OCI-M2 (cell line): Measurements from ENCODE around the gene ADAMTS3.

ENCODE experiments used
- DNase-seq: peaks from one replicate; lab custom pipeline; 2025; ENCODE audit not compliant: unreplicated experiment; lab: John Stamatoyannopoulos, UW

The ADAMTS3 gene

DNA sequence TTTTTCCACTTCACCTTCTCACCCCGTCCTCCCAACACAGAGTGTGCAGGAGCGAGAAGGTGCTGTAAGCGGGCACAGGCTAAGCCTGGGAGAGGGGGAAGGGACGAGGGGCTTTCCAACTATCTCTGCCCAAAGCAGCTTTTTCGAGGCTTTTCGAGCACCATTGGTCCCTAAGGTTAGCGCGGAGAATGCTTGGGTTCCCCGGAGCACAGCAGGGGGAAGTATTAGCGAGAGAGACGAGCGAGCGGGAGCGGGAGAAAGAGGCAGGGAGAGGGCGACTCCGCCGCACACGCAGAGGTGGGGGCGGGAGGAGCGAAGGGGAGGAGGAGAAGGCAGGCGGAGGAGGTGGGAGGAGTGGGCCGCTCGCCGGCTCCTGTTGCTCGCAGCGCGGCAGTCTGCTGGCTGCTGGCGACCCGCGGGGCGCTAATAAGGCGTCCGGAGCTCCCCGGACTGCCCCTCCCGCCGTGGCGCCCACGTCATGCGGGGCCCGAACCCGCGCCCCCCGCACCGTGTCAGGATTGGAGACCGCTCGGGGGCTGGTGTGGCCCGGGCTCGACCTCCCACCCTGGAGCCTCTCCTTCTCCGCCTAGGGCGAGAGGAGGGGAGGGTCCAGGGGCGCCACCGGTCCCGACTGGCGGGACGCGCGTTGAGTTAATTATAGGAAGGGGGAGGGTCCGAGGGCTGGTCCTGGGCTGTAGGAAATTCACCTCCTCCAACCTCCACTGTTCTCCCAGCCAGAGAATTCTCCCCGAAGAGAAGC is at the start of gene ADAMTS3:
Gene ADAMTS3 (minus strand): TSS at position 263 of the 760 bp plus-strand sequence. CDS start 459 bp downstream, outside the sequence.
- peak; percentile 52 for DNase-seq

DNA sequence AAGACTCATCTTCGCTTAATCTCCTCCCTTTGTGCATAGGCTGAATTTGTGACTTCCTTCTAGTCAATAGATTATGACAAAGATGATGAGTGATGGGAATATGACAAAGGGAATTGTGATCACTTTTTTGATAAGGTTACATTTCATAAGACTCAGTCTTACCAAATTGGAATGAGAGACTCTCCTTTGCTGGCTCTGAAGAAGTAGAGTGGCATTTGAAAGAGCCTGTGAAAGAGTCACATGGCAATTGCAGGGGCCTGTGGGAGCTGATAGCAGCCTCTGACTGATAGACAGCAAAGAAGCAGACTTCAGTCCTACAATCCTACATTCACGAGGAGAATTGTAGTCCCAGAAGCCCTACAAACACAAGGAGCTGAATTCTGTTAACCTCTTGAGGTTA is 44.9 kb upstream of the ADAMTS3 start:
- DNase-seq = no peak

GRCh38 chr4:72606751-72607150 is 37.7 kb upstream of the ADAMTS3 start:
- no peak for DNase-seq

DNA sequence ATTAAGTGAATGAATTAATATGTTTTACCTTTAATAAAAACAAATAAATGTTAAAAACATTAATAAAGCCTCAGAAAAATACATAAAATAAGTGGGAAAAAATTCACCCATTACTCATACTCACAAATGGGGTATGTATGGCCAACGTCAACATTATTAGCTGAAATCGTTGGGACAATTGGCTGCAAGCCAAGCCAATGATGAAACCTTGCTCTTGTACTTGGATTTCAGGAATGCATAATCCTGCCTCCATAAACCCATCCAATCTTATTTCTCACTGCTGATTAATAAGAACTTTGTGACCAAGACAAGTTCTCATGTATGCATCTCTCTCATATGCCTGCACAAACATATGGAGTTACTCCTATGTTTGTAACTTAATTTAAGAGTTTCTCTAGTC is 35.3 kb upstream of the ADAMTS3 start:
- DNase-seq = no peak

- DNase-seq = no peak
Measured at GRCh38 chr4:72602396-72603376, 33.7 kb upstream of the ADAMTS3 start.

- no peak for DNase-seq
Measured at GRCh38 chr4:72591547-72592454, 22.8 kb upstream of the ADAMTS3 start.

GRCh38 chr4:72587334-72587733 is 18.3 kb upstream of the ADAMTS3 start:
- DNase-seq = no peak

DNA sequence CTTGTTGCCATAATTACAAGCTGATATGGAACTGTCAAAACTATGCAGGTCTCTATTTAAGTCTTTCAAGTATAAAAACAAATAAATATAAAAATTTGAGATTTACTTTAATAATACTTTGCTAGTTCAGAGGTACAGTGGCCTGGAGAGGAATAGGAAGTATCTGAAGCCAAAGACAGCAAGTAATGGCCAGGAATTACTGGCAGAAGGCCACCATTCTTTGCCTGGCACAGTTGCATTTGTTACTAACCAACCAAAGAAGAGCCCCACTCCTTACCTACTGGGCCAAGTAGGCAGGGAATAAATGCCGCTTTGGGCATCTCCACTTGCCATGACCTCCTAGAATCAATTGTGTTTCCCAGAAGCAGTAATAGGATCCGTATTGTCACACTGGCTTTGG is 13.8 kb upstream of the ADAMTS3 start:
- no peak for DNase-seq

GRCh38 chr4:72577211-72577610 is 8.2 kb upstream of the ADAMTS3 start:
- DNase-seq = no peak

DNA sequence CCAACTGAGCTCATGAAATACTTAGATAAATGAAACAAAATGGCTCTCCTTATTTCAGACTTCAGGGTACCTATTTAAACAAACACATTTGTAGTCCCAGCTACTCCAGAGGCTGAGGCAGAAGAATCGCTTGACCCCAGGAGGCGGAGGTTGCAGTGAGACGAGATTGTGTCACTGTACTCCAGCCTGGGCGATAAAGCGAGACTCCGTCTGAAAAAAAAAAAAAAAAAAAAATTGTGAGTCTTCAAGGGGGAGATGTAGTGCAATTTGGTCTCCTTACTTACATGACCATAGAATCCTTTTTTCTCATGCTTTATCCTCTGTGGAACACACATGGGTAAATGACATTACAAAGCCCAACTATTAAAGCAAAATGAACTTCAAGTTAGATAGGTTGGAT is 2.3 kb upstream of the ADAMTS3 start:
- DNase-seq = no peak

DNA sequence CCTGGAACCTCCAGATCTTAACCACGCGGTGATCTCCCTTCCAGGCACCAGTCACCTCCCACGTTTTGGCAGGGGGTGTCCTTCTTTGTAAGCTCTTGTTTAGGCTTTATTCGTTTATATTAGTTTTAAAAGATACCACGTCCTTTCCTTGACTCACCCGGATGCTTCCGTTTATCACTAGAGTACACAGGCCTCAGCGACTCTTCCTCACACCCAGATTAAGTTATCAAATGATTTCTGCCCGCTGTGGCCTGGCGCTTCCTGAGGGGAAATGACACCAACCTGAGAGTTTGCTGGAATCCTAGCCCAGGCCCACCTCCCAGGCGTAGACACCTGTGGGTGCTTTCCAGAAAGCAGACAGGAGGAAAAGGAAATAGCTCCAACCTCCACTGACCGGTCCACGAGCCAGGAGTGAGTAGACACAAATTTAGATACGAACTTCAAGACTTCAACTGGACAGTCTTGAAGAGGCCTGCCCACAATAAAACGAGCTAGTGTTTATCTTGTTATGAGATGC is 756 bp upstream of the ADAMTS3 start:
- DNase-seq = peak; percentile 52

DNA sequence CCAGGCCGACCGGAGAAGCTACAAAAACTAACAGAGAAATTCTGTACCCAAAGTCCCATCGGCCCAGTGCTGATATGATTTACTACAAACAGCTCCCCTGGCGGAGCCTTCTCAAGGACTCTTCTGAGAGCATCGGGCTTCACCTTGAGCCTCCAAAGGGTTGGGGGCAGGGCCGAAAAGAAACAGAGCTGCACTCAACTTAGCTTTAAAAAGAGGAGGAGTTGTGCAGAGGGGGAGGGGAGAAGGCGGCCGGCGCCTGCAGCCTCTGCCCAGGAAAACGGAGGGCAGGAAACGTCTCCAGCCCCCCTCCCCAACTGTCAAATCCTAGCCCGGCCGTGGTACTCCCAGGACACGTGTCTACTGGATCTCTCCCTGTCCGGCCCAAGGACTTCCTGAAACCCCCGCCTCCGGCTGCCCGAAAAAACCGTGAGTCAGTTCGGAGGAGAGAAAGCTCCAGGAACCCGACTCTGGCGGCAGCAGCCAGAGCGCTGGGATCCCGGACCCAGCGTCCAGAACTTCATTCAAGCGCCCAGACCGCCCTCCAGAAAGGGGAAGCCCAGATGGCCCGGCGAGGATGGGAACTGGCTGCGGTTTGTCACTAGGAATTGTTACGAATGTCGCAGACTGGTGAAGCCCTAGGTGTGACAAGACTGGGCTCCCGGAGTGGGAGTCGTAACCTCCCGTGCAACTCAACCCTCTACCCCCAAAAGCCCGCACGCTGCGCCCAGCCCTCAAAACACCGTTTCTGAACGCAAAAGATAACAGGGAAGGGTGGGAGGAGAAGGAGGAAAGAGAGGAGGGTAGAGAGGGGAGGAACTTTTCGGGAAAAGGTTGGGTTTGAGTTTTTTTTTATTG is 973 bp downstream of the ADAMTS3 start:
- DNase-seq = peak; percentile 52

DNA sequence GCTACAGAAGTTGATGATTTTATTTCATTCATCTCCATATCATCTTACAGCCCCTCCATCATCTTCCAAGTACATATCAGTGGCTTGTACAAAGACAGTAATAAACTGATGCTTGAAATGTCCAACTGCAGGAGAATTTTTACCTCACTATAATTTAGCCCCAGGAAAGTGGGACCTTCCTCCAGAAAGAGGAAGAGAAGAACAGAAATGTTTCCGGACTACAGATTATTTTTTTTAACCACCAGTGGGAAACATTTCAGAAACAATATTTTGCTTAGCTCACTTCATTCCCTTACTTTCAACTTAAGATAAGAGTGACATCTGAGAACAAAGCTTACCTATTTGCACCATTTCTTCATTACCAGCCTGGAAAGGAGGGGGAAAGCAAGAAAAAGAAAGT is 2.0 kb downstream of the ADAMTS3 start:
- DNase-seq = no peak

- DNase-seq = no peak
Measured at GRCh38 chr4:72566464-72566972, 2.5 kb downstream of the ADAMTS3 start.

DNA sequence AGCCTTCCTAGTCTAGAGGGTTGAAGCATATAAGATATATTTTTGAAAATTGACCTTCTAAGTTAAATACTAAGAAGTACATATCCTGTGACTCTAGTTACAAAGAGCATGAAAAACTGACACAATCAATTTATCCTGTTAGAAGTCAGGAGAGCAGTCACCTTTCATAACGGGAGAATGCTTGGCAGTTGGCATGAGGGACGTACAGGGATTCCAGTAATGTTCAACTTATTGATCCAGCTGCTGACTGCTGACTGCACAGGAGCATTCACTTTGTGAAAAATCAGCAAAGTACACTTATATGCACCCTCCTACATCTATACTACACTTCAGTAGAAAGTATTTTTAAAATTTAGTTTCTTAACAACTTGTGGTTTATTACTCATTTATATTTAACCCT is 4.2 kb downstream of the ADAMTS3 start:
- DNase-seq = no peak

DNA sequence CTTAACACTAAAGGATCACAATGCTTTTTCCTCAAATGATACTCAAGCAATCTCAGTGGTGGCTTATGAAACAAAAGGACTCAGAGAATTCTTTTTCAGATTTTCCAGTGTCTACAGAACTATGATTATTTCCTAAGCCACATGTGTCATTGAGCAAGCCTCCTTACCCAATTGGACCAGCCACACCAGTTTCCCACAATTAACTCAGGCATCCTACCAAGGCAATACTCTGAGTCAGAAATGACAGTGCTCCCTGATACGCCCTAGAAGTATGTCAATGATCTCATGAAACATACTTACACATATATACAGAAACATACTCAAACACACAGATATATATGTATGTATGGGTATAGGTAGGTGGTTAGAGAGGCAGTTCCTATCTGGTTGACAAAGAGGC is 4.8 kb downstream of the ADAMTS3 start:
- no peak for DNase-seq

- DNase-seq = no peak
Measured at GRCh38 chr4:72558655-72559054, 10.4 kb downstream of the ADAMTS3 start.

- no peak for DNase-seq
Measured at GRCh38 chr4:72557021-72557420, 12.0 kb downstream of the ADAMTS3 start.

DNA sequence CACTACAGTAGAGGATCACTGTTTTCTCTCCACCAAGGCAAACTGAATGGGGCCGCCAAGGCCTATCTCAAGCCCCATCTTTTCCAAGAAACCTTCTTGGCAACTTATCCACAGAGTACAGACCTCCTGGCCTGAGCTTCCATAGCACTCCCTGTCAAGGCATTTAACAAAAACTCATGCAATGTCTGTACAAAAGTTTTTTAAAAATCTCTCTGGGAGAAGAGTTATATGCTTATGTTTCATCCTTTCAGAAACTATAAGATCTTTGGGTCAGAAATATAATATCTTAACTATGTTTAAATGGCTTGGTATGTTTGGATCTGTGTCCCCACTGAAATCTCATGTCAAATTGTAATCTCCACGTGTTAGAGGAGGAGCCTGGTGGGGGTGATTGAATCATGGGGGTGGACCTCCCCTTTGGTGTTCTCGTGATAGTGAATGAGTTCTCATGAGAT is 13.6 kb downstream of the ADAMTS3 start:
- DNase-seq = no peak
